Loucy (cell line): Measurements from ENCODE around the gene RUNX2.

Experiments used
- EZH2phosphoT487 ChIP-seq: fragments of 200-600 bp; IDR thresholded peaks from 2 replicates; pipeline ENCODE4 v1.6.1; 2018; ENCODE audit warnings: antibody characterized with exemption, mild to moderate bottlenecking, moderate library complexity, borderline replicate concordance
- TF ChIP-seq, protein P1 (sequence below): fragments of 200-600 bp; sonication (generic); conservative IDR thresholded peaks from 2 replicates; pipeline ENCODE4 v1.5.1; 2014; ENCODE audit warnings: mild to moderate bottlenecking, antibody characterized with exemption, low read length

DNA sequence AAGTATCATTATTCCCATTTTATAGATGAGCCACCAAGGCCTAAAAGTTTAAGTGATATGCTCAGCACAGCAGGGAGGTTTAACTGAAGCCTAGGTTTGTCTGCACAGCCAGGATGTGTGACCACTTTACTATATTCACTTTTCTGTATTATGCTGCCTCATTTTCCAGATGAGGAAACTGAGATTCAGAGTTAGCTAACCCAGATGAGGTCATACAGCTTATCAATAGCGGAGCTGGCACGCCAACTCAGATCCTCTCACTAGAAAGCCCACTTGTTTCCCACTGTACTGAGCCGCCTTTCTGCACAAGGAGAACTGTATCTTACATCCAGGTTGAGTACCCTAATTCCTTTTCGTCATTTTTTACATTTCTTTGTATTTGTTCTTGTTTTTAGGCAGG, 181.3 kb downstream of the RUNX2 start:
- TF ChIP-seq, protein P1, sequence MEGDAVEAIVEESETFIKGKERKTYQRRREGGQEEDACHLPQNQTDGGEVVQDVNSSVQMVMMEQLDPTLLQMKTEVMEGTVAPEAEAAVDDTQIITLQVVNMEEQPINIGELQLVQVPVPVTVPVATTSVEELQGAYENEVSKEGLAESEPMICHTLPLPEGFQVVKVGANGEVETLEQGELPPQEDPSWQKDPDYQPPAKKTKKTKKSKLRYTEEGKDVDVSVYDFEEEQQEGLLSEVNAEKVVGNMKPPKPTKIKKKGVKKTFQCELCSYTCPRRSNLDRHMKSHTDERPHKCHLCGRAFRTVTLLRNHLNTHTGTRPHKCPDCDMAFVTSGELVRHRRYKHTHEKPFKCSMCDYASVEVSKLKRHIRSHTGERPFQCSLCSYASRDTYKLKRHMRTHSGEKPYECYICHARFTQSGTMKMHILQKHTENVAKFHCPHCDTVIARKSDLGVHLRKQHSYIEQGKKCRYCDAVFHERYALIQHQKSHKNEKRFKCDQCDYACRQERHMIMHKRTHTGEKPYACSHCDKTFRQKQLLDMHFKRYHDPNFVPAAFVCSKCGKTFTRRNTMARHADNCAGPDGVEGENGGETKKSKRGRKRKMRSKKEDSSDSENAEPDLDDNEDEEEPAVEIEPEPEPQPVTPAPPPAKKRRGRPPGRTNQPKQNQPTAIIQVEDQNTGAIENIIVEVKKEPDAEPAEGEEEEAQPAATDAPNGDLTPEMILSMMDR = no peak
- no peak for TF ChIP-seq EZH2phosphoT487
